Testis (tissue), 3 donors: ENCODE results near the gene HIPK2. TPM values are rescaled to one million over a fixed set of nuclear protein-coding genes. Genes with fewer than 3 reads are reported as not detected.
"Not testable (repeated sequence)": the region's sequence is repeated elsewhere in the genome, so short reads cannot be mapped to it uniquely, and the experiment has no call there.

Experiments
- DNase-seq: peaks from one replicate; pipeline ENCODE4 v3.0.0-alpha.2; 2019
- H3K27ac ChIP-seq, 2 donors: fragments of 200-600 bp; sonication (generic); one replicate each; pipeline ENCODE4 v1.5.1; 2019
- H3K27me3 ChIP-seq: fragments of 200-600 bp; sonication (generic); one replicate; pipeline ENCODE4 v1.5.1; 2019
- H3K36me3 ChIP-seq: fragments of 200-600 bp; sonication (generic); one replicate; pipeline ENCODE4 v1.5.1; 2017; ENCODE audit warnings: low read depth; ENCODE audit errors: missing control alignments
- H3K4me1 ChIP-seq: fragments of 200-600 bp; sonication (generic); one replicate; pipeline ENCODE4 v1.5.1; 2019
- H3K4me3 ChIP-seq, 2 donors: fragments of 200-600 bp; sonication (generic); one replicate each; pipeline ENCODE4 v1.5.1; 2017 to 2019
- H3K9me3 ChIP-seq: fragments of 200-600 bp; sonication (generic); one replicate; pipeline ENCODE4 v1.5.1; 2017
- POLR2A ChIP-seq: fragments of 450-650 bp; IDR thresholded peaks from one replicate; pipeline ENCODE4 v1.6.1; 2017; ENCODE audit warnings: antibody characterized with exemption, mild to moderate bottlenecking, moderate library complexity
- WGBS, 2 donors: methylation state at CpG; one replicate each; pipeline ENCODE4 v1.1.5; 2018; 5-methylcytosine and 5-hydroxymethylcytosine counted together
- intact Hi-C: fragments of 100-400 bp; cut with DNase I; formaldehyde crosslinking; loops from one replicate; pipeline ENCODE4 v1.15.1; 2023; ENCODE audit warnings: low total_unique reads
- polyA plus RNA-seq: library from polyadenylated mRNA; stranded (reverse); fragments of 350-450 nt; fragmentation: Illumina TruSeq; extraction: RNeasy Lipid Tissue Mini Kit (QIAGEN cat#74804); gene quantifications from one replicate; pipeline ENCODE4 v1.2.3, GENCODE V29; 2014; ENCODE audit warnings: low read depth, low replicate concordance; ENCODE audit not compliant: insufficient read depth
- total RNA-seq, 2 donors: library from RNA; depleted of rRNA; stranded (reverse); fragments of >200 nt; gene quantifications; one replicate each; pipeline ENCODE4 v1.2.3, GENCODE V29; 2016
- TF ChIP-seq, protein P1 (sequence below), 3 experiments: fragments of 450-650 bp in 2 of 3; fragments of 200-600 bp in 1 of 3; sonication (generic) in 1 of 3; IDR thresholded peaks; one replicate each; pipeline ENCODE4 v1.5.1; 2016 to 2019; ENCODE audit warnings: antibody characterized with exemption in 3 of 3, mild to moderate bottlenecking in 2 of 3, moderate library complexity in 1 of 3

HIPK2 gene
- total and polyA plus RNA-seq, 3 donors from 2014 or later: 6.3 to 22.4 (median 17.8) TPM

DNA sequence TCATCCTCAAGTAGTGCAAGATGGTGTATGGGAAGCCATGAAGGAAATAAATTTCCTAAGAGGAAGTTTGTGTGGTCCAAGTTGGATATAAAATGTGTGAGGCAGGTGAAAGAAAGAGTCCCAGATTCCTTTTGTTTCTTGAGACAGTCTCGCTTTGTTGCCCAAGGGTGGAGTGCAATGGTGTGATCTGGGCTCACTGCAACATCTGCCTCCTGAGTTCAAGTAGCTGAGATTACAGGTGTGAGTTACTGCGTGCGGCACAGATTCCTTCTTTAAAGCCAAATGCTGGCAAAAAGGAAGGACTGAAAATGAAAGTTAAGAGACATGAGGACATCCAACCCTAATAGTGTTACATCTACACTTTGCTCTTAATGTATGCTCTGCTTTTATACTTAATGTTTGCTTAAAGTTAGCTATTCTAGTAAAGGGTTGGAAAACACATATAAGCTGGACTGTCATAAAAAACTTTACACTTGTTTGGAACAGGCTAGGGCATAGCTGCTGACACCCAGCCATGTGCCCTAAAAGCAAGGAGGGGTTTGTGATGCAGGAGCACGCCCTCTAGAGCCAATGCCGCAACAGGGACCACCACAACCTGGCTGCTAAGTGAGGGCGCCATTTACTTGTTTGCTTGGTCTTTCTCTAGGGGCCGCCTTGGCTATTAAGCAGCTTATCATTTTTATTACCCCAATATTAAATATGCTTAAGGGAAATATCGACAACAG lies 219.8 kb downstream of the HIPK2 start:
- H3K9me3 ChIP-seq: no peaks in the 10 kb centered on the region
- no peak for DNase-seq

DNA sequence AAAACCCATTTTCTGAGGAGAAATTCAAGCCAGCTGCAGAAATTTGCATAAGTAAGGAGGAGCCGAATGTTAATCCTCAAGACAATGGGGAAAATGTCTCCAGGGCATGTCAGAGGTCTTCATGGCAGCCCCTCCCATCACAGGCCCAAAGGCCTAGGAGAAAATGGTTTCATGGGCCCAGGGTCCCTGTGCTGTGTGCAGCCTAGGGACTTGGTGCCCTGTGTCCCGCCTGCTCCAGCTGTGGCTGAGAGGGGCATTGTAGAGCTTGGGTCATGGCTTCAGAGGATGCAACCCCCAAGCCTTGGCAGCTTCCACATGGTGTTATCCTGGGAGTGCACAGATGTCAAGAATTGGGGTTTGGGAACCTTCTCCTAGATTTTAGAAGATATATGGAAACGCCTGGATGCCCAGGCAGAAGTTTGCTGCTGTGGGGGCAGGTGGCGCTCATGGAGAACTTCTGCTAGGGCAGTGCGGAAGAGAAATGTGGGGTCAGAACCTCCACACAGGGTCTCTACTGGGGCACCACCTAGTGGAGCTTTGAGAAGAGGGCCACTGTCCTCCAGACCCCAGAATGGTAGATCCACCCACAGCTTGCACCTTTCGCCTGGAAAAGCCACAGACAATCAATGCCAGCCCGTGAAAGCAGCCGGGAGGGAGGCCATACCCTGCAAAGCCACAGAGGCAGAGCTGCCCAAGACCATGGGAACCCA lies 223.7 kb downstream of the HIPK2 start:
- H3K27me3 ChIP-seq, intact Hi-C loops, H3K36me3 ChIP-seq, H3K27ac ChIP-seq, H3K4me3 ChIP-seq, DNase-seq, H3K4me1 ChIP-seq, H3K9me3 ChIP-seq: not testable (repeated sequence)
- 87 to 98% methylated on average over 7 to 8 of the region's 8 CpGs for WGBS, 2 donors

More for the DNA sequence above, 219.8 kb downstream of the HIPK2 start:
- intact Hi-C loops: no loop called here
- Histone ChIP-seq H3K36me3 (no peaks in the 10 kb centered on the region), H3K27me3 (no peaks in the 10 kb centered on the region), H3K4me3 (no peak overlapping the region), H3K27ac (no peak overlapping the region), H3K4me1 (no peaks in the 10 kb centered on the region)
- no peak for TF ChIP-seq POLR2A
- TF ChIP-seq, protein P1, sequence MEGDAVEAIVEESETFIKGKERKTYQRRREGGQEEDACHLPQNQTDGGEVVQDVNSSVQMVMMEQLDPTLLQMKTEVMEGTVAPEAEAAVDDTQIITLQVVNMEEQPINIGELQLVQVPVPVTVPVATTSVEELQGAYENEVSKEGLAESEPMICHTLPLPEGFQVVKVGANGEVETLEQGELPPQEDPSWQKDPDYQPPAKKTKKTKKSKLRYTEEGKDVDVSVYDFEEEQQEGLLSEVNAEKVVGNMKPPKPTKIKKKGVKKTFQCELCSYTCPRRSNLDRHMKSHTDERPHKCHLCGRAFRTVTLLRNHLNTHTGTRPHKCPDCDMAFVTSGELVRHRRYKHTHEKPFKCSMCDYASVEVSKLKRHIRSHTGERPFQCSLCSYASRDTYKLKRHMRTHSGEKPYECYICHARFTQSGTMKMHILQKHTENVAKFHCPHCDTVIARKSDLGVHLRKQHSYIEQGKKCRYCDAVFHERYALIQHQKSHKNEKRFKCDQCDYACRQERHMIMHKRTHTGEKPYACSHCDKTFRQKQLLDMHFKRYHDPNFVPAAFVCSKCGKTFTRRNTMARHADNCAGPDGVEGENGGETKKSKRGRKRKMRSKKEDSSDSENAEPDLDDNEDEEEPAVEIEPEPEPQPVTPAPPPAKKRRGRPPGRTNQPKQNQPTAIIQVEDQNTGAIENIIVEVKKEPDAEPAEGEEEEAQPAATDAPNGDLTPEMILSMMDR (IDR thresholded peaks at IDR 0.05): no peak
- 62 to 66% methylated on average over 8 of the region's 8 CpGs for WGBS, 2 donors

DNA sequence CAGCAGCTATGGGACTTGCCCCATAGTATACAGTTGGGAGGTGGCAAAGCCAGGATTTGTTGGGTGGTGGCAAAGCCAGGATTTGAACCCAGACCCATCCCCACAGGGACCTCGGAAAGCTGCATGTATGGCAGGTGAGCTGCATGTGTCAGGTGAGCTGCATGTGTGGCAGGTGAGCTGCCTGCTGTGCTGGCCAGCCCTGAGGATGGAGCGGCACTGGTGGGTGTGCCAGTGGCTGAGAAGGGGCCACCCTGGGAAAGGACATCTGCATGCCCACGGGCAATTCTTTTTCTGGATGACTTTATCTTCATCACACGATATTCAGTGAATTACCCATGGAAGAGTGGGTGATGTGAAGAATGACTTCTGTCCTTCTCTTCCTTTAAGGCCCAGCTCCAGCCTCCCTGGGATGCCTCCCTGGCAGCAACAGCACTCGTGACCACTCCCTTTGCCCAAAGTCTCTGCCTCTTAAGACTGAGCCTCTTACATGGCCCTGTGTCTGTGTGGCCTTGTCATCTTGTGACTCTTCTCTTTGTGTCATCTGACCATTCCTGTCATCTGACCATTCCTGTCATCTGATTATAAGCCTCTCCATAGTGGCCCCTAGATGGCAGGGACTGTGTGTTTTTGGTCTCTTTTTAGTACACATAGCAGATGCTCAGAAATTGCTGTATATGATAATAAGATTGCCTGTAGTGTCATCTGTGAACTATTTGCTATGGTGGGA lies 229.3 kb downstream of the HIPK2 start:
- Histone ChIP-seq H3K4me3 (no peak overlapping the region), H3K27ac (no peak overlapping the region), H3K4me1 (no peaks in the 10 kb centered on the region), H3K36me3 (no peaks in the 10 kb centered on the region), H3K9me3 (no peaks in the 10 kb centered on the region), H3K27me3 (no peaks in the 10 kb centered on the region)
- intact Hi-C loops: no loop called here
- WGBS, 2 donors: 91 to 93% methylated on average over 4 to 5 of the region's 5 CpGs
- no peak for DNase-seq
- TF ChIP-seq POLR2A: no peak
- TF ChIP-seq, protein P1 (IDR thresholded peaks at IDR 0.05): no peak

DNA sequence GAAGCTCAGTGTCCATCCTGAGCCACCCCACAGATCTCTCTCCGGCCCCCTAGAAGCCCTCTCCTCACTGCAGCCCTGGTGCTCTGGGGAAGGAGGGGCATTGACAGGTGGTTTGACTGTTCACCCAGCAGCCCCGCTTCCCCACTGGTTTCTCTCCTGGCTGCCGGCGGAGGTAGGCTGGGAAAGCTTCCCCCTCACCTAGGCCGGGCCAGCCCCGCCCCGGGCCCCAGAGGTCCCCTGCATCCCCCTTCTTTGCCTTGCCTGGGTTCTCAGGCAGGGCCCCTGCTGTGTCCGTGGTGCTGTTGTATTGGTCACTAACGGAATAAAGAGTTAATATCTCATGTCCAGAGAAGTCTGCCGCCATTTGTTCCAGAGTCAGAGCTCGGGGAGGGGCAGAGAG lies 233.2 kb downstream of the HIPK2 start:
- intact Hi-C loops: no loop called here
- H3K4me1 ChIP-seq: peaks cover 2% of the 10 kb centered on the region
- no peak overlapping the region for H3K27ac ChIP-seq
- 38 to 78% methylated on average over 6 to 11 of the region's 11 CpGs for WGBS, 2 donors
- H3K27me3 ChIP-seq: no peaks in the 10 kb centered on the region
- H3K4me3 ChIP-seq: no peak overlapping the region
- TF ChIP-seq, protein P1 (IDR thresholded peaks at IDR 0.05): no peak
- TF ChIP-seq POLR2A: no peak
- H3K36me3 ChIP-seq: no peaks in the 10 kb centered on the region
- no peaks in the 10 kb centered on the region for H3K9me3 ChIP-seq
- DNase-seq: no peak
